CD4-positive, alpha-beta T cell treated with Interleukin-15 for 4 hours (primary cell): ENCODE results near the gene MMP11.
"Not testable (repeated sequence)": the region's sequence is repeated elsewhere in the genome, so short reads cannot be mapped to it uniquely, and the experiment has no call there.

ENCODE experiments used
- DNase-seq: peaks from one replicate; pipeline ENCODE4 v3.0.0-alpha.2; 2020; ENCODE audit warnings: low spot score

The MMP11 gene

GRCh38 chr22:23772649-23773473, at the start of gene MMP11:
MMP11 (plus strand) TSS chr22:23772849; CDS start chr22:23772871, 22 bp downstream.
- peak; percentile 37 for DNase-seq

- not testable (repeated sequence) for DNase-seq
Observed at GRCh38 chr22:23728108-23728507, 44.5 kb upstream of the MMP11 start.

- no peak for DNase-seq
Observed at GRCh38 chr22:23737696-23738095, 35.0 kb upstream of the MMP11 start.

GRCh38 chr22:23742505-23743264, 30.0 kb upstream of the MMP11 start:
- no peak for DNase-seq

- no peak for DNase-seq
Observed at GRCh38 chr22:23743303-23743705, 29.3 kb upstream of the MMP11 start.

- DNase-seq: no peak
Observed at GRCh38 chr22:23744001-23744400, 28.6 kb upstream of the MMP11 start.

- DNase-seq: no peak
Observed at GRCh38 chr22:23744485-23744884, 28.2 kb upstream of the MMP11 start.

- no peak for DNase-seq
Observed at GRCh38 chr22:23745791-23746190, 26.9 kb upstream of the MMP11 start.

- no peak for DNase-seq
Observed at GRCh38 chr22:23749841-23750301, 22.8 kb upstream of the MMP11 start.

GRCh38 chr22:23750367-23750713, 22.3 kb upstream of the MMP11 start:
- no peak for DNase-seq

- peak; percentile 85 for DNase-seq
Observed at GRCh38 chr22:23750714-23751440, 21.8 kb upstream of the MMP11 start, which contains the start of gene ZNF70. ZNF70 (minus strand) TSS chr22:23751112; CDS start chr22:23745140, 5,972 bp downstream.

- DNase-seq: no peak
Observed at GRCh38 chr22:23751441-23751996, 21.1 kb upstream of the MMP11 start.

GRCh38 chr22:23752090-23752691, 20.5 kb upstream of the MMP11 start:
- DNase-seq: no peak

- no peak for DNase-seq
Observed at GRCh38 chr22:23752750-23753149, 19.9 kb upstream of the MMP11 start.

GRCh38 chr22:23753385-23753784, 19.3 kb upstream of the MMP11 start:
- no peak for DNase-seq

GRCh38 chr22:23754220-23754919, 18.3 kb upstream of the MMP11 start, which contains the start of gene VPREB3:
VPREB3 (minus strand) TSS chr22:23754425; CDS start chr22:23754363, 62 bp downstream.
- no peak for DNase-seq

GRCh38 chr22:23754980-23755636, 17.5 kb upstream of the MMP11 start:
- no peak for DNase-seq

GRCh38 chr22:23755711-23756110, 16.9 kb upstream of the MMP11 start:
- no peak for DNase-seq

GRCh38 chr22:23756891-23757290, 15.8 kb upstream of the MMP11 start:
- no peak for DNase-seq

- DNase-seq: no peak
Observed at GRCh38 chr22:23759566-23759965, 13.1 kb upstream of the MMP11 start.
